Hepatocyte (in vitro differentiated cells): ENCODE measurements around the gene TSPAN16.

Experiments
- EZH2 ChIP-seq: fragments of 200-600 bp; sonication (generic); IDR thresholded peaks from 2 replicates; pipeline ENCODE4 v1.6.1; 2016; ENCODE audit warnings: antibody characterized with exemption, mild to moderate bottlenecking, borderline replicate concordance
- EZH2phosphoT487 ChIP-seq: fragments of 200-600 bp; sonication (generic); IDR thresholded peaks from one replicate; pipeline ENCODE4 v1.6.1; 2018; ENCODE audit warnings: antibody characterized with exemption, mild to moderate bottlenecking, low read depth, moderate library complexity; ENCODE audit not compliant: unreplicated experiment, severe bottlenecking
- TF ChIP-seq, protein P1 (sequence below): fragments of 200-600 bp; sonication (generic); IDR thresholded peaks from 2 replicates; pipeline ENCODE4 v1.5.1; 2016; ENCODE audit warnings: antibody characterized with exemption, mild to moderate bottlenecking; ENCODE audit not compliant: poor library complexity

GRCh38 chr19:11251217-11251616 lies 44.7 kb upstream of the TSPAN16 start:
- TF ChIP-seq EZH2phosphoT487 (no peak), EZH2 (no peak)
- TF ChIP-seq, protein P1, sequence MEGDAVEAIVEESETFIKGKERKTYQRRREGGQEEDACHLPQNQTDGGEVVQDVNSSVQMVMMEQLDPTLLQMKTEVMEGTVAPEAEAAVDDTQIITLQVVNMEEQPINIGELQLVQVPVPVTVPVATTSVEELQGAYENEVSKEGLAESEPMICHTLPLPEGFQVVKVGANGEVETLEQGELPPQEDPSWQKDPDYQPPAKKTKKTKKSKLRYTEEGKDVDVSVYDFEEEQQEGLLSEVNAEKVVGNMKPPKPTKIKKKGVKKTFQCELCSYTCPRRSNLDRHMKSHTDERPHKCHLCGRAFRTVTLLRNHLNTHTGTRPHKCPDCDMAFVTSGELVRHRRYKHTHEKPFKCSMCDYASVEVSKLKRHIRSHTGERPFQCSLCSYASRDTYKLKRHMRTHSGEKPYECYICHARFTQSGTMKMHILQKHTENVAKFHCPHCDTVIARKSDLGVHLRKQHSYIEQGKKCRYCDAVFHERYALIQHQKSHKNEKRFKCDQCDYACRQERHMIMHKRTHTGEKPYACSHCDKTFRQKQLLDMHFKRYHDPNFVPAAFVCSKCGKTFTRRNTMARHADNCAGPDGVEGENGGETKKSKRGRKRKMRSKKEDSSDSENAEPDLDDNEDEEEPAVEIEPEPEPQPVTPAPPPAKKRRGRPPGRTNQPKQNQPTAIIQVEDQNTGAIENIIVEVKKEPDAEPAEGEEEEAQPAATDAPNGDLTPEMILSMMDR = no peak
